Measurements from ENCODE around the gene DUXA. TPM values are rescaled to one million over a fixed set of nuclear protein-coding genes. Genes with fewer than 3 reads are reported as not detected.
"Not testable (repeated sequence)": the region's sequence is repeated elsewhere in the genome, so short reads cannot be mapped to it uniquely, and the experiment has no call there.

DUXA gene
- total RNA-seq, 6 experiments from 2014 or later: not detected

DNA sequence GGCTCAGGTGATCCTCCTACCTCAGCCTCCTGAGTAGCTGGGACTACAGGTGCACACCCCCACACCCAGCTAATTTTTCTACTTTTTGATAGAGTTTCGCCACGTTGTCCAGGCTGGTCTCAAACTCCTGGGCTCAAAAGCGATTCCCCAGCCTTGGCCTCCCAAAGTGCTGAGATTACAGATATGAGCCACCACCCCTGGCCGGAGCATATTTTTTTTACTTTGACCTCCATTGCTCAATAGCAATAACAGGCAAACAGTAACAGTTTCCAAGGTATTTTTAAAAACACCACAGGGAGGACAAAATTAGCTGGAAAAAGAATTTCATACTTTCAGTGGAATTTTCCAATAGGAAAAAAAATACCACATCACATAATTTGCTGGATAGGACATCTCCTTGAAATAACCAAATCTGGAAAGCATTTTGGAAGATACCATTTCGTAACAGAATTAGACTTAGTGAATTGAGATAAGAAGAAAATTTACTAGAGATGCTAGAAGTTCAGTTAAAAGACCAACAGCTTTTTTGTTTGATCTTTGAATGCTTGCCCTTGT lies 5.2 kb downstream of the DUXA start:
- Mint-ChIP-seq H3K36me3 (ENCODE audit: low read depth) (no peaks in the 10 kb centered on the region), H3K9me3 (peaks cover 17% of the 10 kb centered on the region; the same call in 1 of the 2 replicates), H3K4me3 (no peak overlapping the region), H3K27ac (no peak overlapping the region), H3K27me3 (ENCODE audit: insufficient read depth) (peaks cover 4% of the 10 kb centered on the region; the same call in 1 of the 2 replicates), H3K4me1 (ENCODE audit: low read depth) (no peaks in the 10 kb centered on the region)
- no peak for DNase-seq
- TF ChIP-seq, protein P1, sequence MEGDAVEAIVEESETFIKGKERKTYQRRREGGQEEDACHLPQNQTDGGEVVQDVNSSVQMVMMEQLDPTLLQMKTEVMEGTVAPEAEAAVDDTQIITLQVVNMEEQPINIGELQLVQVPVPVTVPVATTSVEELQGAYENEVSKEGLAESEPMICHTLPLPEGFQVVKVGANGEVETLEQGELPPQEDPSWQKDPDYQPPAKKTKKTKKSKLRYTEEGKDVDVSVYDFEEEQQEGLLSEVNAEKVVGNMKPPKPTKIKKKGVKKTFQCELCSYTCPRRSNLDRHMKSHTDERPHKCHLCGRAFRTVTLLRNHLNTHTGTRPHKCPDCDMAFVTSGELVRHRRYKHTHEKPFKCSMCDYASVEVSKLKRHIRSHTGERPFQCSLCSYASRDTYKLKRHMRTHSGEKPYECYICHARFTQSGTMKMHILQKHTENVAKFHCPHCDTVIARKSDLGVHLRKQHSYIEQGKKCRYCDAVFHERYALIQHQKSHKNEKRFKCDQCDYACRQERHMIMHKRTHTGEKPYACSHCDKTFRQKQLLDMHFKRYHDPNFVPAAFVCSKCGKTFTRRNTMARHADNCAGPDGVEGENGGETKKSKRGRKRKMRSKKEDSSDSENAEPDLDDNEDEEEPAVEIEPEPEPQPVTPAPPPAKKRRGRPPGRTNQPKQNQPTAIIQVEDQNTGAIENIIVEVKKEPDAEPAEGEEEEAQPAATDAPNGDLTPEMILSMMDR (IDR thresholded peaks at IDR 0.05): no peak

DNA sequence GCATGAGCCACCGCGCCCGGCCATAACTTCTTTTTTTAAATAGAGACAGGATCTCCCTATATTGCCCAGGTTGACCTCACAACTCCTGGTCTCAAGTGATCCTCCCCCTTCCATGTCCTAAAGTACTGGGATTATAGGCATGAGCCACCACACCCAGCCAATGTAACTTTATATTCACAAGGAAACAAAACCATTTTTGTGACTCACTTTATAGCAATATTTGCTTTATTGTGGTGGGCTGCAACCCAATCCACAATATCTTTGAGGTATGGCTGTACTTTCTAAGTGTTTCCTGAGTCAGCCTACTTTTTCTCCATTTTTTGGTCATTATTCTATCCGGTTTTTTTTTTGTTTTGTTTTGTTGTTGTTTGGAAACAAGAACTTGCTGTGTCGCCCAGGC lies 14.4 kb downstream of the DUXA start:
- Mint-ChIP-seq H3K9me3 (peaks cover 20% of the 10 kb centered on the region; the same call in 1 of the 2 replicates), H3K4me3 (no peak overlapping the region), H3K27me3 (ENCODE audit: insufficient read depth) (no peaks in the 10 kb centered on the region), H3K4me1 (ENCODE audit: low read depth) (no peaks in the 10 kb centered on the region), H3K27ac (no peak overlapping the region), H3K36me3 (ENCODE audit: low read depth) (no peaks in the 10 kb centered on the region)
- TF ChIP-seq, protein P1 (IDR thresholded peaks at IDR 0.05): no peak
- DNase-seq: no peak

DNA sequence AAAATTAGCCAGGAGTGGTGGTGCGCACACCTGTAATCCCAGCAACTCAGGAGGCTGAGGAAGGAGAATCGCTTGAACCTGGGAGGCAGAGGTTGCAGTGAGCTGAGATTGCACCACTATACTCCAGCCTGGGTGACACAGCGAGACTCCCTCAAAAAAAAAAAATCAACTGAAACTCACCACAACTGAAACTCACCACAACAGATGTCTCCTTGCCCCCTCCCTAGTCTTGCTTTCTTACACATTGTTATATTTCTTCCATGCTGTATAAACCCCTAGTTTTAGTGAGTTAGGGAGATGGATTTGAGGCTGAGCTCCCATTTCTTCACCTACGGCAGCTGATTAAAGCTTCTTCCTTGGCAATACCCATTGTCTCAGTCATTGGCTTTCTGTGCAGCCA lies 25.6 kb downstream of the DUXA start:
- H3K36me3 Mint-ChIP-seq (ENCODE audit: low read depth): no peaks in the 10 kb centered on the region; the same call in 1 of the 2 replicates
- H3K4me1 Mint-ChIP-seq (ENCODE audit: low read depth): no peaks in the 10 kb centered on the region
- peaks cover 1% of the 10 kb centered on the region for H3K27me3 Mint-ChIP-seq (ENCODE audit: insufficient read depth)
- no peak overlapping the region for H3K4me3 Mint-ChIP-seq
- no peak overlapping the region for H3K27ac Mint-ChIP-seq
- peaks cover 40% of the 10 kb centered on the region for H3K9me3 Mint-ChIP-seq
- no peak for DNase-seq
- TF ChIP-seq, protein P1 (IDR thresholded peaks at IDR 0.05): no peak

DNA sequence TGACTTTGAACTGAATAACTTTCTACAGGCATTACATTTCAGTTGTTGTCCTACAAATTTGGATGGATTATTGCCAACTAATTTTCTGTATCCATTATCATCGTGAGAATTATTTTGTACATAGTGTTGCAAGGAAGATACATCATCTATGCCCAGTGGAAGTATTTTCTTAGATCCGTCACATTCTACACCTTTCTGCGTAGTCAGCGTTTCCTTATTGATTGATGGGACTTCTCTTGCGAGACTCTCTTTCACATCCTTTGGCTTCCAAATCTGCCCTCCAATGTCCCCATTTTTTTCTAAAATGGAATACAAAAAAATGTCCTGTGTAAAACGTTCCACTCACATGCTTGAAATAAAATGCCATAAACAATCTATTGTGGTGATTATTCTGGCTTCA lies 31.5 kb downstream of the DUXA start:
- Mint-ChIP-seq H3K9me3 (peaks cover 32% of the 10 kb centered on the region), H3K27ac (no peak overlapping the region), H3K4me3 (no peak overlapping the region), H3K27me3 (ENCODE audit: insufficient read depth) (peaks cover 2% of the 10 kb centered on the region), H3K4me1 (ENCODE audit: low read depth) (no peaks in the 10 kb centered on the region), H3K36me3 (ENCODE audit: low read depth) (no peaks in the 10 kb centered on the region; the same call in 1 of the 2 replicates)
- TF ChIP-seq, protein P1 (IDR thresholded peaks at IDR 0.05): no peak
- DNase-seq: no peak

DNA sequence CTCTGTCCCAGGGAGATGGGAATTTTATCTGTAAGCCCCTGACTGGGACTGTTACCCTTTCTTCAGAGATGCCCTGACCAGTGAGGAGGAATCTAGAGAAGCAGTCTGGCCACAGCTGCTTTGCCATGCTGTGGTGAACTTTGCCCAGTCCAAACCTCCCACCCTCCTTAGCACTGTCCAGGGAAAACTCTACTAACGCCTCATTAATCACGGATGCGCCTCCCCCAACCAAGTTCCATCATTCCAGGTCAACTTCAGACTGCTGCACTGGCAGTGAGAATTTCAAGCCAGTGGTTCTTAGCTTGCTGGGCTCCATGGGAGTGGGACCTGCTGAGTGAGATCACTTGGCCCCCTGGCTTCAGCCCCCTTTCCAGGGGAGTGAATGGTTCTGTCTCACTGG lies 39.9 kb downstream of the DUXA start:
- not testable (repeated sequence) for H3K27ac Mint-ChIP-seq; H3K36me3 Mint-ChIP-seq (ENCODE audit: low read depth); H3K4me1 Mint-ChIP-seq (ENCODE audit: low read depth); DNase-seq; H3K27me3 Mint-ChIP-seq (ENCODE audit: insufficient read depth); H3K4me3 Mint-ChIP-seq
- H3K9me3 Mint-ChIP-seq: peaks cover 29% of the 10 kb centered on the region

DNA sequence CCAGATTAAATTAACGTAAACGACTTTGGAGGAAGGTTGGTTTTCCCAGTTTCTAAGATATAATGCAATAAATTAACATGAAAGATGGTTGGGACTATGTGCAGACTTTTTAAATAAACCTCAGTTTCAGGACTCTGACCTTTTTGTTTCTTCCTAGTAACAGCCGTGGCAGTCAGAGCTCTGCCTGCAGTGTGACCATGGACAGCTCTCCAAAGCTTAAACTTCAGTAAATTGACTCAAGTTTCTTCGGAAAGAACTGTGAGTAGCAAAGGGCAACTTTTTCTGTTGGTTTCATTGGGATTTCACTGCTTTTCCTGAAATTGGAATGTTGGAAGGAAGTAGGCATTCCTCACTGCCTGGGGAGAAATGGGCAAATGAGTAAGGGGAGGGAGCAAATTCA lies 43.4 kb downstream of the DUXA start:
- no peak for DNase-seq
- H3K4me3 Mint-ChIP-seq: no peak overlapping the region
- no peak overlapping the region for H3K27ac Mint-ChIP-seq
- H3K36me3 Mint-ChIP-seq (ENCODE audit: low read depth): no peaks in the 10 kb centered on the region
- H3K27me3 Mint-ChIP-seq (ENCODE audit: insufficient read depth): no peaks in the 10 kb centered on the region; the same call in 1 of the 2 replicates
- peaks cover 15% of the 10 kb centered on the region for H3K9me3 Mint-ChIP-seq
- no peaks in the 10 kb centered on the region for H3K4me1 Mint-ChIP-seq (ENCODE audit: low read depth)
- TF ChIP-seq, protein P1 (IDR thresholded peaks at IDR 0.05): no peak

All from HFFc6 (cell line).